ENCODE results near the gene ATP6V0C.

The ATP6V0C gene

GRCh38 chr16:2518823-2519710, 5.3 kb downstream of the ATP6V0C start:
- H3K4me3 ChIP-seq (ENCODE audit: low read depth, low read length) = peak overlapping the region; percentile 36
- no peak for DNase-seq (ENCODE audit: low read depth)
- TF ChIP-seq, protein P1, sequence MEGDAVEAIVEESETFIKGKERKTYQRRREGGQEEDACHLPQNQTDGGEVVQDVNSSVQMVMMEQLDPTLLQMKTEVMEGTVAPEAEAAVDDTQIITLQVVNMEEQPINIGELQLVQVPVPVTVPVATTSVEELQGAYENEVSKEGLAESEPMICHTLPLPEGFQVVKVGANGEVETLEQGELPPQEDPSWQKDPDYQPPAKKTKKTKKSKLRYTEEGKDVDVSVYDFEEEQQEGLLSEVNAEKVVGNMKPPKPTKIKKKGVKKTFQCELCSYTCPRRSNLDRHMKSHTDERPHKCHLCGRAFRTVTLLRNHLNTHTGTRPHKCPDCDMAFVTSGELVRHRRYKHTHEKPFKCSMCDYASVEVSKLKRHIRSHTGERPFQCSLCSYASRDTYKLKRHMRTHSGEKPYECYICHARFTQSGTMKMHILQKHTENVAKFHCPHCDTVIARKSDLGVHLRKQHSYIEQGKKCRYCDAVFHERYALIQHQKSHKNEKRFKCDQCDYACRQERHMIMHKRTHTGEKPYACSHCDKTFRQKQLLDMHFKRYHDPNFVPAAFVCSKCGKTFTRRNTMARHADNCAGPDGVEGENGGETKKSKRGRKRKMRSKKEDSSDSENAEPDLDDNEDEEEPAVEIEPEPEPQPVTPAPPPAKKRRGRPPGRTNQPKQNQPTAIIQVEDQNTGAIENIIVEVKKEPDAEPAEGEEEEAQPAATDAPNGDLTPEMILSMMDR (IDR thresholded peaks at IDR 0.05; ENCODE audit: control insufficient read depth, extremely low read depth, insufficient read depth) = no peak

DNA sequence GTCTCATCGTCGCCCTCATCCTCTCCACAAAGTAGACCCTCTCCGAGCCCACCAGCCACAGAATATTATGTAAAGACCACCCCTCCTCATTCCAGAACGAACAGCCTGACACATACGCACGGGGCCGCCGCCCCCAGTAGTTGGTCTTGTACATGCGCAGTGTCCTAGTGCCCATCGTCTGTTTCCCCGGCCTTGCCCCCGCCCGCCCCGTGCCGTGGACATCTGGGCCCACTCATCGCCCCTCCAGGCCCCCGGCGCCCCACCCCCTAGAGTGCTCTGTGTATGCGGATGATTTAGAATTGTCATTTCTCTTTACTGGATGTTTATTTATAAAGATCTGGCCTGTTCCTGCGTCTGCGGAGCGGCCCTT, 5.9 kb downstream of the ATP6V0C start:
- no peak for DNase-seq (ENCODE audit: low read depth)
- H3K4me3 ChIP-seq (ENCODE audit: low read depth, low read length) = peak overlapping the region; percentile 36
- TF ChIP-seq, protein P1 (IDR thresholded peaks at IDR 0.05; ENCODE audit: control insufficient read depth, extremely low read depth, insufficient read depth) = no peak

- TF ChIP-seq, protein P1 (IDR thresholded peaks at IDR 0.05; ENCODE audit: control insufficient read depth, extremely low read depth, insufficient read depth) = no peak
- DNase-seq (ENCODE audit: low read depth) = peak; percentile 64
- H3K4me3 ChIP-seq (ENCODE audit: low read depth, low read length) = peak within 1 kb of the TSS; percentile 80
These were observed 6.5 kb downstream of the ATP6V0C start, which contains the start of gene AMDHD2 for GRCh38 chr16:2520097-2520783. Gene AMDHD2, plus strand, starts transcription at chr16:2520371. Its CDS starts 88 bp downstream, at chr16:2520459.

- no peak for DNase-seq (ENCODE audit: low read depth)
These were observed 7.2 kb downstream of the ATP6V0C start for GRCh38 chr16:2520784-2521531.

DNA sequence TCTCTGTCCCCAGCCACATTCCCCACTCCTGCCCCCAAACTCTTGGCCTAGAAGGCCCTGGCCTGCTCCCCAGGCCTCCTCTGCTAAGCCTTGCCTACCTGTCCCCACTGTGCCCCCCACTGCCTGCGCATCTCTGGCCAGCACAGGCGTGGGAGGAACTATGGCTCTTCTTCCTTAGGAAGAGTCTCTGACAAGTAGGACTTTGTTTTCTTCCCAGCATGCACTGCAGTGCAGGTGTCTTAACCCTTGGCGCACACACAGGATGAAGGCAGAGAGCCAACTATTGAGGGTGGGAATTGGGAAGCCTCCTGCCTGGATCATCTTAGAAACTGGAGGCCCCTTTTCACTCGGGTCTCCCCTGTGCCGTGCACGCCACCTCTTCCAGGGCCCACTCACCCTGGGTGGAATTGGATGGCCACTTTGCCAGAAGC, 10.1 kb downstream of the ATP6V0C start:
- no peak overlapping the region for H3K4me3 ChIP-seq (ENCODE audit: low read depth, low read length)
- TF ChIP-seq, protein P1 (IDR thresholded peaks at IDR 0.05; ENCODE audit: control insufficient read depth, extremely low read depth, insufficient read depth) = no peak

More at GRCh38 chr16:2520784-2521531, 7.2 kb downstream of the ATP6V0C start:
- TF ChIP-seq, protein P1 (IDR thresholded peaks at IDR 0.05; ENCODE audit: control insufficient read depth, extremely low read depth, insufficient read depth) = no peak
- H3K4me3 ChIP-seq (ENCODE audit: low read depth, low read length) = peak overlapping the region; percentile 80

DNA sequence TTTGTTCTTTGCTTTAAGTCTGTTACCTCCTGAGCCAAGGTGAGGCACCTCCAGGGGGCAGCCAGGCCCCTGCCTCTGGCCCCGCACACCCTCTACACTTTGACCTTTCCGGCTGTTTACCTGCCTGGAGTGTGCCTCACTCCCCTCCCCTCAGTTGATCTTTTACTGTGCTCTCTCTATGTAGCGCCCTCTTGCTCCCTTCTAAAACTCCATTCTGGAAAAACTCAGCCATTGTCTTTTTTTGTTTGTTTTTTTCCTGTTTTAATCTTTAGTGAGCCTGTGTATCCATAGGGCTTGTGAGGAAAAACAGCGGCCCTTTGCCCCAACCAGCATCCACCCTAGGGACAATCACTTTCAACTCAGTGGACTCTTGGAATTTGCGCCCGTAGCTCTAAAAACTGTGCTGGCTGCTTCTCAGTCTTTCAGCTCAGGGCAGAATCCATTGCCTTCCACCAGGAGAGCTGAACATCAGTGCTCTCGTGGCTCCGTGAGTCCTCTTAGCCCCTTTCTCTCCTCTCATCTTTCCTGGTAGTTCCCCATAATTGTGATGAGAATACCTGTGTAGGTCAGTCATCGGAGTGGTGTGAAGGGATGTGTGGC, 10.7 kb downstream of the ATP6V0C start:
- H3K4me3 ChIP-seq (ENCODE audit: low read depth, low read length) = no peak overlapping the region
- no peak for DNase-seq (ENCODE audit: low read depth)
- TF ChIP-seq, protein P1 (IDR thresholded peaks at IDR 0.05; ENCODE audit: control insufficient read depth, extremely low read depth, insufficient read depth) = no peak

More for the DNA sequence above, 10.1 kb downstream of the ATP6V0C start:
- DNase-seq (ENCODE audit: low read depth) = no peak

Measured in LNCaP clone FGC (cell line).